ENCODE measurements around the gene IL1R2.
A peak's percentile ranks its signal among the peaks of the same experiment; 100 is the strongest.
"Not testable (repeated sequence)": the region's sequence is repeated elsewhere in the genome, so short reads cannot be mapped to it uniquely, and the experiment has no call there.

The IL1R2 gene

GRCh38 chr2:102058293-102058833 is 66.6 kb downstream of the IL1R2 start:
- Mint-ChIP-seq H3K36me3 (ENCODE audit: low read depth) (no peaks in the 10 kb centered on the region), H3K9me3 (peaks cover 2% of the 10 kb centered on the region), H3K4me1 (ENCODE audit: low read depth) (peaks cover 57% of the 10 kb centered on the region), H3K27ac (peak overlapping the region; percentile 67), H3K4me3 (no peak overlapping the region), H3K27me3 (no peaks in the 10 kb centered on the region)
- no peak for DNase-seq

GRCh38 chr2:102059151-102059550 is 67.4 kb downstream of the IL1R2 start:
- no peak for DNase-seq
- H3K27me3 Mint-ChIP-seq = no peaks in the 10 kb centered on the region
- no peaks in the 10 kb centered on the region for H3K36me3 Mint-ChIP-seq (ENCODE audit: low read depth)
- H3K27ac Mint-ChIP-seq = no peak overlapping the region
- H3K4me3 Mint-ChIP-seq = no peak overlapping the region
- peaks cover 2% of the 10 kb centered on the region for H3K9me3 Mint-ChIP-seq
- peaks cover 65% of the 10 kb centered on the region for H3K4me1 Mint-ChIP-seq (ENCODE audit: low read depth)

GRCh38 chr2:102060047-102060446 is 68.3 kb downstream of the IL1R2 start:
- DNase-seq = no peak
- H3K4me3 Mint-ChIP-seq = no peak overlapping the region
- H3K9me3 Mint-ChIP-seq = peaks cover 2% of the 10 kb centered on the region
- peaks cover 74% of the 10 kb centered on the region for H3K4me1 Mint-ChIP-seq (ENCODE audit: low read depth)
- H3K27me3 Mint-ChIP-seq = no peaks in the 10 kb centered on the region
- H3K36me3 Mint-ChIP-seq (ENCODE audit: low read depth) = no peaks in the 10 kb centered on the region
- no peak overlapping the region for H3K27ac Mint-ChIP-seq

DNA sequence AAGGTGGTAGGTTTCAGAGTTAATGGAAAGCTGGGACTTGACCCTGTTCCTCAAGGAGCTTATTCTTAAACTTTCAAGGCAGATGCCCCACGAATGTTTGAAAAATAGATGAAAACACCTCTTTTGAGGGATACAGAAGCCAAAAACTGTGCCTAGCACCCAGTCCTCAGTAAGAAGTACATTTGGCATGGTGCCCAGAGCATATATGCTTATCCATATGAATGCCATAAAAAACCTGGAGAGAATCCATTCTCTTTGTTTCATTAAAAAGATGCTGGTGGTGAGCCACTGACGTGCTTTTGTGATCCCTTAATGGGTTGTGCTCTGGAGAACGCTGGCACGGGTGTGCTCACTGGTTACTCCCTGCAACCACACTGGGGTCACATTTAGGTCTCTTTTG is 69.0 kb downstream of the IL1R2 start:
- Mint-ChIP-seq H3K4me1 (ENCODE audit: low read depth) (peaks cover 74% of the 10 kb centered on the region), H3K27me3 (no peaks in the 10 kb centered on the region), H3K9me3 (peaks cover 2% of the 10 kb centered on the region), H3K4me3 (no peak overlapping the region), H3K36me3 (ENCODE audit: low read depth) (no peaks in the 10 kb centered on the region), H3K27ac (no peak overlapping the region)
- no peak for DNase-seq

GRCh38 chr2:102061286-102061699 is 69.5 kb downstream of the IL1R2 start:
- H3K4me3 Mint-ChIP-seq = no peak overlapping the region
- no peak overlapping the region for H3K27ac Mint-ChIP-seq
- no peak for DNase-seq
- H3K9me3 Mint-ChIP-seq = peaks cover 2% of the 10 kb centered on the region
- H3K27me3 Mint-ChIP-seq = no peaks in the 10 kb centered on the region
- H3K4me1 Mint-ChIP-seq (ENCODE audit: low read depth) = peaks cover 78% of the 10 kb centered on the region
- H3K36me3 Mint-ChIP-seq (ENCODE audit: low read depth) = no peaks in the 10 kb centered on the region

DNA sequence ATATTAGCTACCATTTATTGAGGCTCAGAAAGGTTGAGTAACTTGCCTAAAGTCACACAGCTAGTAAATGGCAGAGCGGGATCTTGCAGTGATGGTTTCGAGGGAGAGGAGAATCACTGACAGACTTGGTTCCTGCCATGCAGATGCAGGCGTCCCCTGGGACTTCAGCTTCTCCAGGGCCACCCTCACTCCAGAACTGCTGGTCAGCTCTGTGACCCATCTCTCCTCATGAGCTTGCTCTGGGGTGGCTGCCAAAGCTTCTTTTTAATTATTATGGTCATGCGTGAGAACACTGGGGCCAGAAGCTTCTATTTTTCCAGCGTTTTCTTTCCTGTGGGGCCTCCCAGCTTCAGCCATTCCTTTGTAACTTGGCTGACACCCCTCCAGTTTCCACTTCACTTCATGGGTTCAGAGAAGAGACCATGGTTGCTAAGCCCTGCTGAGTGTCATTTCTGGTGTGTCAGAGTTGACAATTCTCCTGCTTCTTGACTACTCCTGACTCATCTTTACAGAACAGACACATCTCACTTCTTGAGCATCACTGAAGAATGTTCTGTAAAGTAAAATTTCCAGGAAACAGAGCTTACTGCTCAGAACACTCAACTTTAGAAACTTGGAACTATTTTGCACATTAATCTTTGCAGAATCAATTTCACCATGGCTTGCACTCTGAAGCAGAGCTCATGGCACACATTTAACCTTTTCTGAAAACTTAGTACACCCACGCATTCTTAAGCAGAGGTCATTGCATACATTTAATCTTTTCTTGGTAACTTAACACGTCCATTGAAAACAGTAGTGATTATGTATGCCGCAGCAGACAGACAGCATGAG is 70.4 kb downstream of the IL1R2 start:
- peak; percentile 50 for DNase-seq
- no peaks in the 10 kb centered on the region for H3K9me3 Mint-ChIP-seq
- no peaks in the 10 kb centered on the region for H3K27me3 Mint-ChIP-seq
- no peaks in the 10 kb centered on the region for H3K36me3 Mint-ChIP-seq (ENCODE audit: low read depth)
- H3K4me1 Mint-ChIP-seq (ENCODE audit: low read depth) = peaks cover 75% of the 10 kb centered on the region
- peak overlapping the region; percentile 97 for H3K27ac Mint-ChIP-seq
- H3K4me3 Mint-ChIP-seq = peak overlapping the region; percentile 36

GRCh38 chr2:102062802-102063201 is 71.0 kb downstream of the IL1R2 start:
- H3K4me3 Mint-ChIP-seq = peak overlapping the region; percentile 29

DNA sequence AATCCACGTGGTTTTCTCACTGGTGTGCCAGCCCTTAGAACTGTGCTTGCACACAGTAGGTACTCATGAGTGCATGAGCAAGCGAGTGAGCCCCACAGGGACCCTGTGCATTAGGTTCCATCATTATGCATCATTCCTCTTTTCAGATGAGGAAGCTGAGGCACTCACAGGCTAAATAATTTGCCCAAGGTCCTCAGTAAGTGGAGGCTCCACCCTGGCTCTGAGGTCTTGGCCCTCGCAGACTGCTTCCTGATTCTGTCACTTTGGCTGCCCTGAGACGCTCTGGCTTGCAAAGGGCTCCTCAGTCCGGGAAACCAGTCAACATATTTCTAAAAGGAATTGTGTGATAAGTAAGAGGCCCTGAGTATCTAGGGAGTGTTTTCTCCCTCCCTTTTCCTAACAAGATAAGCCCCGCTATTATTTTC is 71.7 kb downstream of the IL1R2 start:
- peak overlapping the region; percentile 97 for H3K27ac Mint-ChIP-seq

More at GRCh38 chr2:102062802-102063201, 71.0 kb downstream of the IL1R2 start:
- no peaks in the 10 kb centered on the region for H3K27me3 Mint-ChIP-seq
- no peaks in the 10 kb centered on the region for H3K36me3 Mint-ChIP-seq (ENCODE audit: low read depth)
- peaks cover 69% of the 10 kb centered on the region for H3K4me1 Mint-ChIP-seq (ENCODE audit: low read depth)
- no peaks in the 10 kb centered on the region for H3K9me3 Mint-ChIP-seq
- peak overlapping the region; percentile 97 for H3K27ac Mint-ChIP-seq
- DNase-seq = peak; percentile 51

GRCh38 chr2:102063941-102064678 is 72.3 kb downstream of the IL1R2 start:
- H3K4me3 Mint-ChIP-seq = peak overlapping the region; percentile 23
- H3K4me1 Mint-ChIP-seq (ENCODE audit: low read depth) = peaks cover 62% of the 10 kb centered on the region
- no peaks in the 10 kb centered on the region for H3K36me3 Mint-ChIP-seq (ENCODE audit: low read depth)
- no peaks in the 10 kb centered on the region for H3K27me3 Mint-ChIP-seq
- DNase-seq = peak; percentile 64
- peaks cover 2% of the 10 kb centered on the region for H3K9me3 Mint-ChIP-seq
- H3K27ac Mint-ChIP-seq = peak overlapping the region; percentile 97

More for the DNA sequence above, 71.7 kb downstream of the IL1R2 start:
- DNase-seq = no peak
- Mint-ChIP-seq H3K4me1 (ENCODE audit: low read depth) (peaks cover 62% of the 10 kb centered on the region), H3K27me3 (no peaks in the 10 kb centered on the region), H3K9me3 (no peaks in the 10 kb centered on the region), H3K4me3 (peak overlapping the region; percentile 29), H3K36me3 (ENCODE audit: low read depth) (no peaks in the 10 kb centered on the region)

DNA sequence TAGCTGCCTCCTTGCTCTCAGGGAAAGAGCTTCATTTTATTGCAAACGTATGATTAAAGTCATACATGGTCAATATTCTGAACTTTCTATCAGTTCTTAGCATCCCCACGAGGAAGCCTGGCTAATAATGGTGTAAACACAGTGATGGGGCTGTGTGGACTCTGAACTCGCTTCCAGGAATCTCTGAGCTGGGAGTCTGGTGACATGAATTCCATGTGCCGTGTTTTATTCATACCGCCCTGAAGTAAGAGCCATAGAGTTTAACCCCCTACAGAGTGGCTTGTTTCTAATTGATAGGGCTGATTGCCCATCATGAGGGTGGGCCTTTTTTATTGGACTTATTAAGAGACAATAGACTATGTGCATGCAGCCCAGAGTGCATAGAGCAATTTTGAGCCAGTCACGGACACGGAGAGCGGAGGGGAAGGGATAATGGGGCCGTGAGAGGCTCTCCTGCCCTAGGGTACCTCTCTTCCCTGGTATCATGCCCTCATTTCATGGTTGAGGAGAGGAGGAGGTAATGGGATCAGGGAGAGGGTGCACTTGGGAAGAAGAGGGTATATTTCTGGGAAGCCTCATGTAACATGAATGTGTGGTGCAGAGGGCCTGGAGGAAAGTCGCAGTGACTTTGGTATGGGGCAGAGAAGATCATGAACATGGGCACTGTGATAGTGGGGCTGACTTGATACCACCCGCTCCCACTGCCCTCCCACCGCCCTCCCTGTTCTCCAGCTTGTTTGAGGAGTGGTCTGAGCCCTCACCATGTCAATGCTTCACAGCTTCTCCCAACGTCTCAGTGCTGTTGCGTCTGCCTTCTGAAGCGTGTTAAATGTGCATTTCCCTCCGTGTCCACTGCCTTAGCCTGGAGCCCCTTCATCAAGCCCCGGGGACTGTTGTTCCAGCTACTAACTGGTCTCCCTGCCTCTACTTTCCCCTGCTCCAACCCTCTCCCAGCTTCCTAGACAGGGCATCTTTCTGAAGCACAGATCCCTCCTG is 73.2 kb downstream of the IL1R2 start:
- Mint-ChIP-seq H3K27me3 (no peaks in the 10 kb centered on the region), H3K4me1 (ENCODE audit: low read depth) (peaks cover 59% of the 10 kb centered on the region), H3K36me3 (ENCODE audit: low read depth) (no peaks in the 10 kb centered on the region), H3K9me3 (peaks cover 2% of the 10 kb centered on the region), H3K4me3 (no peak overlapping the region), H3K27ac (peak overlapping the region; percentile 97)
- DNase-seq = no peak

- Mint-ChIP-seq H3K36me3 (ENCODE audit: low read depth) (no peaks in the 10 kb centered on the region), H3K27me3 (no peaks in the 10 kb centered on the region), H3K4me1 (ENCODE audit: low read depth) (peaks cover 52% of the 10 kb centered on the region), H3K9me3 (peaks cover 2% of the 10 kb centered on the region), H3K4me3 (no peak overlapping the region), H3K27ac (peak overlapping the region; percentile 22)
- DNase-seq = no peak
Measured at GRCh38 chr2:102065675-102066252, 74.0 kb downstream of the IL1R2 start.

- no peaks in the 10 kb centered on the region for H3K27me3 Mint-ChIP-seq
- no peak overlapping the region for H3K4me3 Mint-ChIP-seq
- H3K27ac Mint-ChIP-seq = no peak overlapping the region
- H3K4me1 Mint-ChIP-seq (ENCODE audit: low read depth) = peaks cover 45% of the 10 kb centered on the region
- peaks cover 2% of the 10 kb centered on the region for H3K9me3 Mint-ChIP-seq
- no peaks in the 10 kb centered on the region for H3K36me3 Mint-ChIP-seq (ENCODE audit: low read depth)
- DNase-seq = no peak
Measured at GRCh38 chr2:102066554-102066953, 74.8 kb downstream of the IL1R2 start.

- H3K4me3 Mint-ChIP-seq; H3K27ac Mint-ChIP-seq; H3K36me3 Mint-ChIP-seq (ENCODE audit: low read depth); H3K9me3 Mint-ChIP-seq; H3K27me3 Mint-ChIP-seq; DNase-seq: not testable (repeated sequence)
- H3K4me1 Mint-ChIP-seq (ENCODE audit: low read depth) = peaks cover 32% of the 10 kb centered on the region
Measured at GRCh38 chr2:102068126-102068525, 76.4 kb downstream of the IL1R2 start.
